Adrenal gland (tissue), 5 donors: ENCODE data around the gene MCOLN1.

Source experiments
- POLR2A ChIP-seq, 2 donors: fragments of 450-650 bp; IDR thresholded peaks; one replicate each; pipeline ENCODE4 v1.6.1; 2017; ENCODE audit warnings: antibody characterized with exemption in 2 of 2, mild to moderate bottlenecking in 2 of 2, moderate library complexity in 1 of 2
- TF ChIP-seq, protein P1 (sequence below), 6 experiments: fragments of 450-650 bp in 4 of 6; fragments of 200-600 bp in 2 of 6; sonication (generic) in 1 of 6; IDR thresholded peaks; 1 replicate in 5 of 6; 2 replicates in 1 of 6; pipeline versions ENCODE4 v1.5.1 to v1.8.0; 2016 to 2021; ENCODE audit warnings: antibody characterized with exemption in 6 of 6, mild to moderate bottlenecking in 2 of 6, moderate library complexity in 1 of 6
- donor health status: DM: no; HTN: no; CAD: no.

DNA sequence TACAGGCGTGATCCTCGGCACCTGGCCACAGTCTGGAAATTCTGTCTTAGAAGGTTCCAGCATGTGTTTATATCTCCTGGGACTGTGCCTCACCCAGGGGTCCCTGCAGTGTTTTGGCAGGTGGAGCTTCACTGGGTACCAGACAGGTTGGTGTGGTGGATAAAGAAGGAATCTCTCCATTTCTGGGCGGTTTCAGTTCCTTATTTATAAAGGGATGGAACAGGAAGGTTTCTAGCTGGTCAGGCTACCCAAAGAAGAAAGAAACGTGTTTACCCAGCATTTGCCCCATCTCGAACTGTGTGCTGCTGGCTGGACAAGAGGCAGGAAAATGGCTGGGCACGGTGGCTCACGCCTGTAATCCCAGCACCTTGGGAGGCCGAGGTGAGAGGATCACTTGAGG, 22.9 kb downstream of the MCOLN1 start:
- TF ChIP-seq, protein P1, sequence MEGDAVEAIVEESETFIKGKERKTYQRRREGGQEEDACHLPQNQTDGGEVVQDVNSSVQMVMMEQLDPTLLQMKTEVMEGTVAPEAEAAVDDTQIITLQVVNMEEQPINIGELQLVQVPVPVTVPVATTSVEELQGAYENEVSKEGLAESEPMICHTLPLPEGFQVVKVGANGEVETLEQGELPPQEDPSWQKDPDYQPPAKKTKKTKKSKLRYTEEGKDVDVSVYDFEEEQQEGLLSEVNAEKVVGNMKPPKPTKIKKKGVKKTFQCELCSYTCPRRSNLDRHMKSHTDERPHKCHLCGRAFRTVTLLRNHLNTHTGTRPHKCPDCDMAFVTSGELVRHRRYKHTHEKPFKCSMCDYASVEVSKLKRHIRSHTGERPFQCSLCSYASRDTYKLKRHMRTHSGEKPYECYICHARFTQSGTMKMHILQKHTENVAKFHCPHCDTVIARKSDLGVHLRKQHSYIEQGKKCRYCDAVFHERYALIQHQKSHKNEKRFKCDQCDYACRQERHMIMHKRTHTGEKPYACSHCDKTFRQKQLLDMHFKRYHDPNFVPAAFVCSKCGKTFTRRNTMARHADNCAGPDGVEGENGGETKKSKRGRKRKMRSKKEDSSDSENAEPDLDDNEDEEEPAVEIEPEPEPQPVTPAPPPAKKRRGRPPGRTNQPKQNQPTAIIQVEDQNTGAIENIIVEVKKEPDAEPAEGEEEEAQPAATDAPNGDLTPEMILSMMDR (IDR thresholded peaks at IDR 0.05): no peak
- TF ChIP-seq POLR2A (IDR thresholded peaks at IDR 0.05): no peak
